ENCODE results near the gene EPHA3. TPM values are rescaled to one million over a fixed set of nuclear protein-coding genes. Genes with fewer than 3 reads are reported as not detected.
A peak's percentile ranks its signal among the peaks of the same experiment; 100 is the strongest.

Gene EPHA3
- total and polyA plus RNA-seq, 2 of the 4 experiments (the other 2 are of a cell fraction), result 0.10 to 0.18 TPM

GRCh38 chr3:89300526-89300925, 193.1 kb downstream of the EPHA3 start:
- Histone ChIP-seq H2AK5ac (ENCODE audit: low read depth, low read length) (no peak overlapping the region), H3K9ac (ENCODE audit: low read depth, low read length) (no peak overlapping the region), H3K4me2 (ENCODE audit: low read depth, low read length) (no peak overlapping the region), H3K36me3 (ENCODE audit: control insufficient read depth, insufficient read depth, low read length) (no peaks in the 10 kb centered on the region), H4K20me1 (ENCODE audit: insufficient read depth, low read length) (no peaks in the 10 kb centered on the region), H3K18ac (ENCODE audit: low read depth, low read length) (no peak overlapping the region), H3K9me1 (ENCODE audit: insufficient read depth, low read length) (no peaks in the 10 kb centered on the region), H3K27me3 (ENCODE audit: control insufficient read depth, insufficient read depth, low read length) (no peaks in the 10 kb centered on the region), H3K56ac (ENCODE audit: extremely low read depth, insufficient read depth, low read length) (no peak overlapping the region), H3K14ac (replicated peaks; ENCODE audit: low read depth, low read length) (no peak overlapping the region), H3K79me1 (ENCODE audit: low read depth in 1 of 2, low read length in 2 of 2) (no peaks in the 10 kb centered on the region), H2AK9ac (replicated peaks; ENCODE audit: low read depth, low read length, poor library complexity) (no peak overlapping the region), H3K9me3 (ENCODE audit: control insufficient read depth, insufficient read depth, low read length) (no peaks in the 10 kb centered on the region), H3K4me3 (ENCODE audit: insufficient read depth, low read depth, low read length) (no peak overlapping the region), H2BK20ac (ENCODE audit: low read depth, low read length) (0 out of 2 replicates have a peak overlapping the region, but pooled peaks have one; percentile 0), H3K27ac (ENCODE audit: insufficient read depth, low read length) (no peak overlapping the region), H3K23ac (ENCODE audit: low read depth, low read length) (no peak overlapping the region), H2BK15ac (ENCODE audit: low read depth, low read length) (no peak overlapping the region), H2AFZ (replicated peaks; ENCODE audit: low read length, poor library complexity) (no peak overlapping the region), H4K91ac (ENCODE audit: insufficient read depth, low read depth, low read length) (no peak overlapping the region), H2BK5ac (ENCODE audit: low read depth, low read length, poor library complexity, severe bottlenecking) (no peak overlapping the region), H3K4me1 (ENCODE audit: control insufficient read depth, insufficient read depth, low read length) (no peaks in the 10 kb centered on the region), H3K4ac (ENCODE audit: low read depth, low read length) (no peak overlapping the region), H4K8ac (ENCODE audit: low read depth in 2 of 2, low read length in 2 of 2) (0 out of 4 replicates have a peak overlapping the region, but pooled peaks of 1 of the 2 experiments have one; percentile 16), H4K5ac (ENCODE audit: low read depth, low read length) (no peak overlapping the region), H2BK120ac (ENCODE audit: low read depth, low read length) (no peak overlapping the region)
- no CpG with 5 or more reads among the region's 2 CpGs for WGBS, 2 experiments (ENCODE audit: extremely low coverage in 2 of 2, insufficient read length in 1 of 2)
- DNase-seq, result no peak
- in situ Hi-C loops (cut with MboI; ENCODE audit: low sequenced_read_pairs) (no loop called here), dilution Hi-C loops (cut with HindIII; ENCODE audit: low sequenced_read_pairs, unreplicated experiment) (no loop called here), intact Hi-C loops (cut with micrococcal nuclease) (no loop called here)
- TF ChIP-seq MXI1 (IDR thresholded peaks at IDR 0.05; ENCODE audit: borderline replicate concordance, low read depth, low read length), result no peak
- TF ChIP-seq RFX5 (IDR thresholded peaks at IDR 0.05; ENCODE audit: low read depth, low read length), result no peak
- no peak for TF ChIP-seq BHLHE40 (IDR thresholded peaks at IDR 0.05; ENCODE audit: low read depth, low read length)
- TF ChIP-seq CEBPB (IDR thresholded peaks at IDR 0.05; ENCODE audit: low read depth, low read length), result no peak
- TF ChIP-seq USF2 (IDR thresholded peaks at IDR 0.05; ENCODE audit: low read depth, low read length), result no peak
- TF ChIP-seq CTCF (conservative IDR thresholded peaks at IDR 0.05; ENCODE audit: low read depth, low read length), result no peak
- TF ChIP-seq POLR2A (IDR thresholded peaks at IDR 0.05; ENCODE audit: low read depth, low read length), result no peak
- TF ChIP-seq SMC3 (IDR thresholded peaks at IDR 0.05; ENCODE audit: low read depth, low read length), result no peak
- TF ChIP-seq FOS (IDR thresholded peaks at IDR 0.05; ENCODE audit: low read depth, low read length), result no peak
- TF ChIP-seq, protein P1, sequence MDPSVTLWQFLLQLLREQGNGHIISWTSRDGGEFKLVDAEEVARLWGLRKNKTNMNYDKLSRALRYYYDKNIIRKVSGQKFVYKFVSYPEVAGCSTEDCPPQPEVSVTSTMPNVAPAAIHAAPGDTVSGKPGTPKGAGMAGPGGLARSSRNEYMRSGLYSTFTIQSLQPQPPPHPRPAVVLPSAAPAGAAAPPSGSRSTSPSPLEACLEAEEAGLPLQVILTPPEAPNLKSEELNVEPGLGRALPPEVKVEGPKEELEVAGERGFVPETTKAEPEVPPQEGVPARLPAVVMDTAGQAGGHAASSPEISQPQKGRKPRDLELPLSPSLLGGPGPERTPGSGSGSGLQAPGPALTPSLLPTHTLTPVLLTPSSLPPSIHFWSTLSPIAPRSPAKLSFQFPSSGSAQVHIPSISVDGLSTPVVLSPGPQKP (IDR thresholded peaks at IDR 0.05; ENCODE audit: borderline replicate concordance, low read depth, low read length), result no peak
- no peak for TF ChIP-seq CHD1 (IDR thresholded peaks at IDR 0.05; ENCODE audit: low read depth, low read length)
- TF ChIP-seq NFE2L2 (IDR thresholded peaks at IDR 0.05; ENCODE audit: low read depth, low read length), result no peak
- TF ChIP-seq MAFK (IDR thresholded peaks at IDR 0.05; ENCODE audit: low read depth, low read length), result no peak
- no peak for TF ChIP-seq MAZ (IDR thresholded peaks at IDR 0.05; ENCODE audit: borderline replicate concordance, low read depth, low read length)
- no peak for TF ChIP-seq RCOR1 (IDR thresholded peaks at IDR 0.05; ENCODE audit: insufficient replicate concordance, low read length)
- TF ChIP-seq RAD21 (IDR thresholded peaks at IDR 0.05; ENCODE audit: low read length), result no peak
- no TSS peak for BruUV-seq (replicated peaks)
- POLR2A ChIA-PET (ENCODE audit: unreplicated experiment), result no interaction called here
- ATAC-seq (ENCODE audit: low read depth), result no peak
- CTCF ChIA-PET, result no interaction called here
